T-helper 2 cell treated with Interferon-gamma antibody and Interleukin-4, amounts not matched to agents 5 μg/mL and 100 μg/mL, for 36 hours (primary cell): Measurements from ENCODE around the gene KIAA1217.

Source experiments
- DNase-seq: peaks from one replicate; pipeline ENCODE4 v3.0.0; 2021; ENCODE audit warnings: low spot score
- H3K27ac Mint-ChIP-seq: one replicate; pipeline ENCODE4 v1.8.0; 2021; ENCODE audit warnings: mild to moderate bottlenecking, mixed read lengths
- H3K27me3 Mint-ChIP-seq: one replicate; pipeline ENCODE4 v1.8.0; 2021; ENCODE audit warnings: low read depth, mixed read lengths
- H3K36me3 Mint-ChIP-seq: one replicate; pipeline ENCODE4 v1.8.0; 2021; ENCODE audit warnings: low read depth, mixed read lengths
- H3K4me1 Mint-ChIP-seq: one replicate; pipeline ENCODE4 v1.8.0; 2021; ENCODE audit warnings: low read depth, mixed read lengths
- H3K4me3 Mint-ChIP-seq: one replicate; pipeline ENCODE4 v1.8.0; 2022; ENCODE audit warnings: mild to moderate bottlenecking, moderate library complexity, mixed read lengths
- H3K9me3 Mint-ChIP-seq: one replicate; pipeline ENCODE4 v1.8.0; 2021; ENCODE audit warnings: mixed read lengths

KIAA1217 gene

GRCh38 chr10:24215603-24216002, 6.7 kb downstream of the KIAA1217 start:
- Mint-ChIP-seq H3K4me3 (no peak overlapping the region), H3K9me3 (no peaks in the 10 kb centered on the region), H3K4me1 (no peaks in the 10 kb centered on the region), H3K27ac (no peak overlapping the region), H3K27me3 (peaks cover 8% of the 10 kb centered on the region), H3K36me3 (no peaks in the 10 kb centered on the region)
- no peak for DNase-seq

GRCh38 chr10:24219963-24220362, 11.0 kb downstream of the KIAA1217 start:
- Mint-ChIP-seq H3K27me3 (peaks cover 2% of the 10 kb centered on the region), H3K4me3 (no peak overlapping the region), H3K27ac (no peak overlapping the region), H3K9me3 (no peaks in the 10 kb centered on the region), H3K4me1 (no peaks in the 10 kb centered on the region), H3K36me3 (no peaks in the 10 kb centered on the region)
- DNase-seq = no peak

GRCh38 chr10:24223341-24223740, 14.4 kb downstream of the KIAA1217 start:
- Mint-ChIP-seq H3K4me3 (no peak overlapping the region), H3K9me3 (no peaks in the 10 kb centered on the region), H3K27ac (no peak overlapping the region), H3K4me1 (no peaks in the 10 kb centered on the region), H3K27me3 (no peaks in the 10 kb centered on the region), H3K36me3 (no peaks in the 10 kb centered on the region)
- no peak for DNase-seq

- no peaks in the 10 kb centered on the region for H3K9me3 Mint-ChIP-seq
- H3K27me3 Mint-ChIP-seq = no peaks in the 10 kb centered on the region
- H3K27ac Mint-ChIP-seq = no peak overlapping the region
- no peaks in the 10 kb centered on the region for H3K36me3 Mint-ChIP-seq
- DNase-seq = no peak
- H3K4me1 Mint-ChIP-seq = no peaks in the 10 kb centered on the region
- H3K4me3 Mint-ChIP-seq = no peak overlapping the region
Observed at GRCh38 chr10:24223953-24224352, 15.0 kb downstream of the KIAA1217 start.

GRCh38 chr10:24228642-24229041, 19.7 kb downstream of the KIAA1217 start:
- Mint-ChIP-seq H3K36me3 (no peaks in the 10 kb centered on the region), H3K4me1 (no peaks in the 10 kb centered on the region), H3K27me3 (no peaks in the 10 kb centered on the region), H3K27ac (no peak overlapping the region), H3K4me3 (no peak overlapping the region), H3K9me3 (no peaks in the 10 kb centered on the region)
- no peak for DNase-seq

DNA sequence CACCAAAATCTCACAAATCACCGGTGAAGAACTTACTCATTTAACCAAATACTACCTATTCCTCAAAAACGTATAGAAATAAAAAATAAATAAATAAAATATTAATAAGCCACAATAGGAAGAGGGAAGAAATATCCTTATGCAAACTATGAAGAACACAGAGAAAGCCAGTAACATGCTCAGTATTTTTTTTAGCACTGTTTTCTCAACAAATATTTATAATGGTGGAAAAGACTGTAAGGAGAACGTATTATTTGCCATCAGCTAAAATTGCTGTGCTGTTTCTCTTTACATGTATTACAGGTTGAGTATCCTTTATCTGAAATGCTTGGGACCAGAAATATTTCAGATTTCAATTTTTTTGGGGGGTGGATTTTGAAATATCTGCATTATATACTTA, 21.0 kb downstream of the KIAA1217 start:
- H3K27ac Mint-ChIP-seq = no peak overlapping the region
- no peaks in the 10 kb centered on the region for H3K27me3 Mint-ChIP-seq

GRCh38 chr10:24231200-24231599, 22.3 kb downstream of the KIAA1217 start:
- no peaks in the 10 kb centered on the region for H3K36me3 Mint-ChIP-seq
- H3K4me1 Mint-ChIP-seq = no peaks in the 10 kb centered on the region
- no peaks in the 10 kb centered on the region for H3K9me3 Mint-ChIP-seq
- no peak overlapping the region for H3K27ac Mint-ChIP-seq
- H3K4me3 Mint-ChIP-seq = no peak overlapping the region
- no peaks in the 10 kb centered on the region for H3K27me3 Mint-ChIP-seq
- DNase-seq = no peak

More for the DNA sequence above, 21.0 kb downstream of the KIAA1217 start:
- no peak for DNase-seq
- Mint-ChIP-seq H3K4me1 (no peaks in the 10 kb centered on the region), H3K4me3 (no peak overlapping the region), H3K9me3 (no peaks in the 10 kb centered on the region), H3K36me3 (no peaks in the 10 kb centered on the region)

- Mint-ChIP-seq H3K4me1 (no peaks in the 10 kb centered on the region), H3K27me3 (peaks cover 13% of the 10 kb centered on the region), H3K36me3 (no peaks in the 10 kb centered on the region), H3K4me3 (no peak overlapping the region), H3K9me3 (no peaks in the 10 kb centered on the region), H3K27ac (no peak overlapping the region)
- DNase-seq = no peak
Observed at GRCh38 chr10:24234784-24235183, 25.8 kb downstream of the KIAA1217 start.

GRCh38 chr10:24235471-24235870, 26.5 kb downstream of the KIAA1217 start:
- H3K27me3 Mint-ChIP-seq = peaks cover 15% of the 10 kb centered on the region
- DNase-seq = no peak
- no peak overlapping the region for H3K4me3 Mint-ChIP-seq
- no peaks in the 10 kb centered on the region for H3K4me1 Mint-ChIP-seq
- no peak overlapping the region for H3K27ac Mint-ChIP-seq
- no peaks in the 10 kb centered on the region for H3K9me3 Mint-ChIP-seq
- H3K36me3 Mint-ChIP-seq = no peaks in the 10 kb centered on the region

GRCh38 chr10:24237801-24238395, 29.0 kb downstream of the KIAA1217 start:
- DNase-seq = no peak
- no peaks in the 10 kb centered on the region for H3K36me3 Mint-ChIP-seq
- no peaks in the 10 kb centered on the region for H3K4me1 Mint-ChIP-seq
- H3K27ac Mint-ChIP-seq = no peak overlapping the region
- no peak overlapping the region for H3K4me3 Mint-ChIP-seq
- H3K9me3 Mint-ChIP-seq = no peaks in the 10 kb centered on the region
- H3K27me3 Mint-ChIP-seq = peaks cover 18% of the 10 kb centered on the region

- no peak for DNase-seq
- Mint-ChIP-seq H3K27me3 (peaks cover 18% of the 10 kb centered on the region), H3K4me3 (no peak overlapping the region), H3K9me3 (no peaks in the 10 kb centered on the region), H3K36me3 (no peaks in the 10 kb centered on the region), H3K27ac (no peak overlapping the region), H3K4me1 (no peaks in the 10 kb centered on the region)
Observed at GRCh38 chr10:24238519-24239247, 29.7 kb downstream of the KIAA1217 start.

GRCh38 chr10:24239289-24240040, 30.5 kb downstream of the KIAA1217 start:
- Mint-ChIP-seq H3K27ac (no peak overlapping the region), H3K4me1 (no peaks in the 10 kb centered on the region), H3K4me3 (no peak overlapping the region), H3K36me3 (no peaks in the 10 kb centered on the region), H3K27me3 (peaks cover 18% of the 10 kb centered on the region), H3K9me3 (no peaks in the 10 kb centered on the region)
- no peak for DNase-seq

DNA sequence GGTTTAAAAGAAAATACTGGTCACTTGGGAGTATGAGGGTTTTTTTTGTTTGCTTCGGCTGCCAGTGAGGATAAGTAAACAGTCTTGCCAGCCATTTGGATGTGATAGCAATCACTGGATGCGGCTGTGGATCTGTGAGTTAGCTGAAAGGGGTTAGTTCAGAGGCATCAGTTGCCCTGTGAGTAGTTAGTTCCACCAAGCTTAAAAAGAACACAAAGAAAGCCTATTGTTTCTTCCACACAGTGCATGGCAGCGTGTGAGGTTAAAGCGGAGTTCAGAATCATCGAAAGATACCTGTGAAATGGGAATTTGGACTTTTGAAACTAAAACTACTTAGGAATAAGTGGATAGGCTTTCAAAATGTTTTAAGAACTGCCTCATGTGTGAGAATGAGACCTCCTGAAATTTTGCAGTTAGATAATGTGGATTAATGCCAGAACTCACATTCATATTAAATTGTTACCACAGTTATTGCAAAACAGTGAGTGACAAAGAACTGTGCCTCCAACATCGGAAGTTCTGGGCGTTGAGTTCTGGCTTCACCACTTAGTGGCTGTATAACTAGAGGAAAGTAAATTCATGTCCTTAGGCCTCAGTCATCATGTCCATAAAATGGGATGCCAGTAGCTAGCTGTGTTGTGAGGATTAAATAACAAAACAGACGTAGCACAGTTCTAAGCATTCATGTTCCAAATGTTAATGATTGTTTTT, 31.3 kb downstream of the KIAA1217 start:
- Mint-ChIP-seq H3K27ac (no peak overlapping the region), H3K4me3 (no peak overlapping the region), H3K9me3 (no peaks in the 10 kb centered on the region), H3K4me1 (no peaks in the 10 kb centered on the region), H3K27me3 (peaks cover 18% of the 10 kb centered on the region), H3K36me3 (no peaks in the 10 kb centered on the region)
- no peak for DNase-seq

DNA sequence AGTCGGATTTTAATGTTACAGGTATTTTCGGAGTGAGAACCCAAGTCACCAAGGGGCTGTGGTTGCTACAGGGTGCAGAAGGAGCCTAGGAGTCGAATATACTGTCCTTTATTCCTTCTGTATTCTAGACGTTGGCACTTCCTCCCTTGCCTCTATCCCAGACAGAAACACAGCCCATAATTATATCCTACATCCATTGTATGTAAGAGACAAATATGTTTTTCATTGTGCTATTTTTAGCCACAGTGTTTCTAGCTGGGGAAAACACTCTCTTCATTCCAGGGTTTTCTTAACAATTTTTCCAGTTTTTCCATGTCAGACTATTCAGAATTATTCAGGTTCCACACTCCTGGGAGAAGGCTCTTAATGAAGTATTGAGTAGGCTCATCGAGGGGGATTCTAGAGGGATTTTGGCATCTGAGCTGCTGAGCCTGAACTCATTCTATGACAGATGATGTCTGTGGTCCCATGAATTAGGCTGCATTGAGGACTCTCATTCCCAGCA, 32.6 kb downstream of the KIAA1217 start:
- Mint-ChIP-seq H3K4me3 (no peak overlapping the region), H3K9me3 (no peaks in the 10 kb centered on the region), H3K4me1 (no peaks in the 10 kb centered on the region), H3K36me3 (no peaks in the 10 kb centered on the region), H3K27me3 (peaks cover 18% of the 10 kb centered on the region), H3K27ac (no peak overlapping the region)
- no peak for DNase-seq
